Measurements from ENCODE around the gene LRRC7.
"Not testable (repeated sequence)": the region's sequence is repeated elsewhere in the genome, so short reads cannot be mapped to it uniquely, and the experiment has no call there.

LRRC7 gene

GRCh38 chr1:69697340-69697739 is 129.6 kb downstream of the LRRC7 start:
- DNase-seq (ENCODE audit: low read depth), result no peak

- DNase-seq (ENCODE audit: low read depth), result no peak
Measured at GRCh38 chr1:69700770-69701169, 133.0 kb downstream of the LRRC7 start.

- DNase-seq (ENCODE audit: low read depth), result no peak
Measured at GRCh38 chr1:69702085-69702484, 134.4 kb downstream of the LRRC7 start.

GRCh38 chr1:69706473-69706872 is 138.8 kb downstream of the LRRC7 start:
- no peak for DNase-seq (ENCODE audit: low read depth)

GRCh38 chr1:69707103-69707502 is 139.4 kb downstream of the LRRC7 start:
- DNase-seq (ENCODE audit: low read depth), result no peak

GRCh38 chr1:69710484-69711189 is 142.9 kb downstream of the LRRC7 start:
- DNase-seq (ENCODE audit: low read depth), result no peak

GRCh38 chr1:69711190-69711930 is 143.6 kb downstream of the LRRC7 start:
- no peak for DNase-seq (ENCODE audit: low read depth)

- DNase-seq (ENCODE audit: low read depth), result not testable (repeated sequence)
Measured at GRCh38 chr1:69717834-69718233, 150.1 kb downstream of the LRRC7 start.

- DNase-seq (ENCODE audit: low read depth), result no peak
Measured at GRCh38 chr1:69728206-69728605, 160.5 kb downstream of the LRRC7 start.

- DNase-seq (ENCODE audit: low read depth), result no peak
Measured at GRCh38 chr1:69733061-69733460, 165.3 kb downstream of the LRRC7 start.

- DNase-seq (ENCODE audit: low read depth), result peak; percentile 64
Measured at GRCh38 chr1:69737527-69738185, 169.9 kb downstream of the LRRC7 start.

- no peak for DNase-seq (ENCODE audit: low read depth)
Measured at GRCh38 chr1:69738458-69739250, 170.9 kb downstream of the LRRC7 start.

GRCh38 chr1:69739251-69739605 is 171.5 kb downstream of the LRRC7 start:
- no peak for DNase-seq (ENCODE audit: low read depth)

GRCh38 chr1:69743146-69743545 is 175.4 kb downstream of the LRRC7 start:
- DNase-seq (ENCODE audit: low read depth), result no peak

- no peak for DNase-seq (ENCODE audit: low read depth)
Measured at GRCh38 chr1:69744381-69744780, 176.7 kb downstream of the LRRC7 start.

- DNase-seq (ENCODE audit: low read depth), result no peak
Measured at GRCh38 chr1:69747207-69747606, 179.5 kb downstream of the LRRC7 start.

GRCh38 chr1:69750638-69751037 is 182.9 kb downstream of the LRRC7 start:
- DNase-seq (ENCODE audit: low read depth), result no peak

GRCh38 chr1:69752831-69753230 is 185.1 kb downstream of the LRRC7 start:
- DNase-seq (ENCODE audit: low read depth), result no peak

- no peak for DNase-seq (ENCODE audit: low read depth)
Measured at GRCh38 chr1:69754521-69754920, 186.8 kb downstream of the LRRC7 start.

GRCh38 chr1:69755647-69756046 is 187.9 kb downstream of the LRRC7 start:
- DNase-seq (ENCODE audit: low read depth), result no peak

GRCh38 chr1:69765951-69766350 is 198.2 kb downstream of the LRRC7 start:
- DNase-seq (ENCODE audit: low read depth), result no peak

- DNase-seq (ENCODE audit: low read depth), result no peak
Measured at GRCh38 chr1:69766431-69767180, 198.9 kb downstream of the LRRC7 start.
